Neural crest cell (in vitro differentiated cells): ENCODE results near the gene ITPR3. TPM values are rescaled to one million over a fixed set of nuclear protein-coding genes. Genes with fewer than 3 reads are reported as not detected.

ENCODE experiments used
- DNase-seq: peaks from one replicate; pipeline ENCODE4 v3.0.0; 2021; ENCODE audit warnings: low read depth, mixed read lengths, low spot score
- H3K27ac Mint-ChIP-seq: one replicate; pipeline ENCODE4 v1.8.0; 2021; ENCODE audit warnings: mild to moderate bottlenecking, mixed read lengths; ENCODE audit not compliant: unreplicated experiment
- H3K27me3 Mint-ChIP-seq: 2 replicates; pipeline ENCODE4 v1.8.0; 2021; ENCODE audit warnings: low read depth, mild to moderate bottlenecking, mixed read lengths
- H3K36me3 Mint-ChIP-seq: 2 replicates; pipeline ENCODE4 v1.8.0; 2021; ENCODE audit warnings: low read depth, mild to moderate bottlenecking, mixed read lengths
- H3K4me1 Mint-ChIP-seq: 2 replicates; pipeline ENCODE4 v1.8.0; 2021; ENCODE audit warnings: mixed read lengths
- H3K4me3 Mint-ChIP-seq: one replicate; pipeline ENCODE4 v1.8.0; 2021; ENCODE audit warnings: mild to moderate bottlenecking, mixed read lengths
- H3K9me3 Mint-ChIP-seq: 2 replicates; pipeline ENCODE4 v1.8.0; 2021; ENCODE audit warnings: mixed read lengths
- CTCF ChIP-seq: fragments of 200-600 bp; sonication (generic); conservative IDR thresholded peaks from 2 replicates; pipeline ENCODE4 v1.5.0; 2021; ENCODE audit warnings: antibody characterized with exemption, mild to moderate bottlenecking
- microRNA-seq: library from miRNA; unstranded; fragments of <30 nt; microRNA quantifications from one replicate; pipeline ENCODE4, GENCODE V29; 2020
- total RNA-seq: library from RNA; stranded (reverse); gene quantifications from 2 replicates; pipeline ENCODE4 v1.2.1, GENCODE V29; 2021

ITPR3 gene
- total RNA-seq, 1 donor from 2014 or later, result 16.0 TPM

GRCh38 chr6:33744001-33744848, 123.1 kb downstream of the ITPR3 start:
- H3K9me3 Mint-ChIP-seq, result no peaks in the 10 kb centered on the region

GRCh38 chr6:33744895-33745546, 123.9 kb downstream of the ITPR3 start:
- Mint-ChIP-seq H3K9me3 (no peaks in the 10 kb centered on the region), H3K4me3 (peak overlapping the region; percentile 17), H3K27ac (peak overlapping the region; percentile 69), H3K4me1 (peaks cover 36% of the 10 kb centered on the region), H3K27me3 (no peaks in the 10 kb centered on the region), H3K36me3 (no peaks in the 10 kb centered on the region)
- no peak for DNase-seq
- no peak for TF ChIP-seq CTCF

More at GRCh38 chr6:33744001-33744848, 123.1 kb downstream of the ITPR3 start:
- H3K4me1 Mint-ChIP-seq, result peaks cover 35% of the 10 kb centered on the region
- DNase-seq, result peak; percentile 79
- TF ChIP-seq CTCF, result peak; percentile 90
- no peak overlapping the region for H3K27ac Mint-ChIP-seq
- no peaks in the 10 kb centered on the region for H3K36me3 Mint-ChIP-seq
- H3K27me3 Mint-ChIP-seq, result no peaks in the 10 kb centered on the region
- peak overlapping the region; percentile 27 for H3K4me3 Mint-ChIP-seq

GRCh38 chr6:33745548-33745947, 124.4 kb downstream of the ITPR3 start:
- H3K27me3 Mint-ChIP-seq, result no peaks in the 10 kb centered on the region

More at GRCh38 chr6:33745548-33745947, 124.4 kb downstream of the ITPR3 start:
- Mint-ChIP-seq H3K4me3 (peak overlapping the region; percentile 48), H3K9me3 (no peaks in the 10 kb centered on the region), H3K36me3 (no peaks in the 10 kb centered on the region), H3K27ac (peak overlapping the region; percentile 65), H3K4me1 (peaks cover 36% of the 10 kb centered on the region)
- no peak for TF ChIP-seq CTCF
- DNase-seq, result no peak

Small RNA genes within 50 kb of the gene (microRNA-seq; reads per million reads assigned to microRNA genes)
- gene MIR3934, result 10.7 reads per million, percentile 20 among the genes with 10 or more reads in this experiment

Other genes with a start within 250 kb of the ITPR3 start
- 123 and 124 TPM in 2 replicates for gene KIFC1, start 229.5 kb upstream of the ITPR3 start, total RNA-seq
- 63.5 and 70.5 TPM in 2 replicates for gene PHF1, start 210.3 kb upstream of the ITPR3 start, total RNA-seq
- 319 and 326 TPM in 2 replicates for gene CUTA, start 203.2 kb upstream of the ITPR3 start, total RNA-seq
- 72.4 and 73.5 TPM in 2 replicates for gene SYNGAP1, start 201.3 kb upstream of the ITPR3 start, total RNA-seq
- gene ZBTB9, start 166.7 kb upstream of the ITPR3 start, total RNA-seq, result 18.4 and 21.1 TPM in 2 replicates
- gene BAK1, start 41.0 kb upstream of the ITPR3 start, total RNA-seq, result 29.9 and 32.9 TPM in 2 replicates
- 114 and 116 TPM in 2 replicates for gene UQCC2, start 90.4 kb downstream of the ITPR3 start, total RNA-seq
- gene IP6K3, start 125.6 kb downstream of the ITPR3 start, total RNA-seq, result 0.72 and 0.89 TPM in 2 replicates
- 63.6 and 71.1 TPM in 2 replicates for gene LEMD2, start 167.8 kb downstream of the ITPR3 start, total RNA-seq
- not detected in 2 replicates for gene MLN, start 182.7 kb downstream of the ITPR3 start, total RNA-seq